ENCODE measurements around the gene DEAF1.

GRCh38 chr11:660281-660680, 34.7 kb downstream of the DEAF1 start:
- TF ChIP-seq REST (IDR thresholded peaks at IDR 0.05; ENCODE audit: insufficient read depth in 1 of 2, low read depth in 2 of 2, low read length in 2 of 2) (no peak), POLR2AphosphoS5 (IDR thresholded peaks at IDR 0.05; ENCODE audit: low read depth, low read length) (no peak), TAF1 (IDR thresholded peaks at IDR 0.05; ENCODE audit: borderline replicate concordance, insufficient read depth, low read length) (no peak)

Data from PFSK-1 (cell line).